Choroid plexus epithelial cell (primary cell): ENCODE data around the gene A1BG.
"Not testable (repeated sequence)": the region's sequence is repeated elsewhere in the genome, so short reads cannot be mapped to it uniquely, and the experiment has no call there.

Experiments
- DNase-seq: peaks from one replicate; pipeline ENCODE4 v3.0.0-alpha.2; 2010; ENCODE audit warnings: low read depth
- H3K4me3 ChIP-seq: 2 replicates; pipeline ENCODE4 v1.5.1; 2011; ENCODE audit warnings: low read depth, mild to moderate bottlenecking, control low read depth, low read length, moderate library complexity
- CTCF ChIP-seq: conservative IDR thresholded peaks from 2 replicates; pipeline ENCODE4 v1.5.1; 2011; ENCODE audit warnings: low read depth, mild to moderate bottlenecking, control low read depth, inconsistent platforms, low read length, moderate library complexity

Gene A1BG

GRCh38 chr19:58379246-58379645 lies 26.0 kb upstream of the A1BG start:
- TF ChIP-seq CTCF: no peak
- no peak overlapping the region for H3K4me3 ChIP-seq
- no peak for DNase-seq

GRCh38 chr19:58376724-58377123 lies 23.4 kb upstream of the A1BG start:
- H3K4me3 ChIP-seq, DNase-seq: not testable (repeated sequence)

GRCh38 chr19:58374200-58374599 lies 20.9 kb upstream of the A1BG start:
- peak; percentile 35 for DNase-seq
- no peak for TF ChIP-seq CTCF
- H3K4me3 ChIP-seq: no peak overlapping the region

- no peak overlapping the region for H3K4me3 ChIP-seq
- peak; percentile 37 for TF ChIP-seq CTCF
- DNase-seq: no peak
Measured at GRCh38 chr19:58372311-58373133, 19.2 kb upstream of the A1BG start.

GRCh38 chr19:58368561-58369360 lies 15.5 kb upstream of the A1BG start:
- no peak for TF ChIP-seq CTCF
- no peak overlapping the region for H3K4me3 ChIP-seq
- DNase-seq: no peak

- no peak for DNase-seq
- H3K4me3 ChIP-seq: no peak overlapping the region
- no peak for TF ChIP-seq CTCF
Measured at GRCh38 chr19:58367698-58368454, 14.6 kb upstream of the A1BG start.
